Right ventricle myocardium inferior (tissue), 1 donor: ENCODE results near the gene HTR3D. TPM values are rescaled to one million over a fixed set of nuclear protein-coding genes. Genes with fewer than 3 reads are reported as not detected.
"Not testable (repeated sequence)": the region's sequence is repeated elsewhere in the genome, so short reads cannot be mapped to it uniquely, and the experiment has no call there.

Experiments
- ATAC-seq: fragments of 200-7000 bp; cut with Tn5 transposase; one replicate; pipeline ENCODE4 v1.9.1; 2020; ENCODE audit warnings: mild to moderate bottlenecking, moderate library complexity
- DNase-seq: peaks from one replicate; pipeline ENCODE4 v3.0.0; 2021; ENCODE audit errors: missing footprints
- intact Hi-C: fragments of 100-400 bp; cut with DNase I; formaldehyde crosslinking; loops from one replicate; pipeline ENCODE4 v1.11.0; 2022
- total RNA-seq: library from RNA; stranded (reverse); fragmentation: NEBNext Ultra II Directional; extraction: Animal tissue kit (Norgen Biotek cat#: 25700); gene quantifications from one replicate; pipeline ENCODE4 v1.2.1, GENCODE V29; 2021
- donor health status: DM: no; HTN: yes; CAD: no; lungs with severe emphysema.

The HTR3D gene
- total RNA-seq, 1 donor from 2014 or later: not detected

DNA sequence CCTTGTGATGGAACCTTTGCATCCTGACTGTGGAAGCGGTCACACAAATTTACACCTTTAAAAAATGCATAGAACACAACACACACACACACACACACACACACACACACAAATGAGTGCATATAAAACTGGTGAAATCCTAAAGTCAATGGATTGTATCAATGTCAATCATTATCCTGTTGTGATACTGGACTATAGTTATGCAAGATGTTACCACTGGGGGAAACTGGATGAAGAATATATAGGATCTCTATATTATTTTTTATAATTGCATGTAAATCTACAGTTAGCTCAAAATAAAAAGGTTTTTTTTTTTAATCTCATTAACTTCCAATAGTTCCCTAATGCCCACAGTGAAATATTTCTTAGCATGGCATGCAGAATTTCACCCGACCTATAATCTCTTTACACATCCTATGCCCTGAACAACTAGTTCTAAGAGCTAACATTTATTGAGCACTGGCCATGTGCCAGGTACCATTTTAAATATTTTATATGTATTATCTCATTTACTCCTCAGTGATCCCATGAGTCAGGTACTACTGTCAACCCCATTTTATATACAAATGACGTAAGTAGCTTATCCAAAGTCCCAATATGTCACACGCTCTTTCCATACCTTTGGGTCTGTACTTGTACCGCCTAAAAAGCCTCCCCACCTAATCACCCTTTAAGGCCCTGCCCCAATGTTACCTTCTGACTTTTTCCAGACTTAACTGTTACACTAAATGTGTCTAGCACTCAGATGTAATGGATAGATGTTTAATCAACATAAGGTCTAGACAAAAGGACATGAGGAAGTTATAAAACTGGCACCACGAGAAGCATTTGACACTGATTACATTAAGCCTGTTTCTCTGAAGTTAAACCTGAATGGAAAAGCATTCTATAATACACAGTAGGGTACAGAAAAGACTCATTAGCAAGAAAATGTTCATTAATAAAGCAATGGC lies 19.3 kb upstream of the HTR3D start:
- intact Hi-C loops: loop anchor here (10.0 kb wide), 2 partner anchors 173 to 323 kb away; partner anchors contain the start of genes ABCF3 and FAM131A
- no peak for DNase-seq
- ATAC-seq: no peak

- no peak for DNase-seq
- ATAC-seq: peak; percentile 31
- intact Hi-C loops: loop anchor here (2.0 to 10.0 kb wide), 5 partner anchors 117 to 319 kb away; partner anchors contain the start of genes ABCF3 and FAM131A
Measured at GRCh38 chr3:184015381-184016019, 16.0 kb upstream of the HTR3D start.

DNA sequence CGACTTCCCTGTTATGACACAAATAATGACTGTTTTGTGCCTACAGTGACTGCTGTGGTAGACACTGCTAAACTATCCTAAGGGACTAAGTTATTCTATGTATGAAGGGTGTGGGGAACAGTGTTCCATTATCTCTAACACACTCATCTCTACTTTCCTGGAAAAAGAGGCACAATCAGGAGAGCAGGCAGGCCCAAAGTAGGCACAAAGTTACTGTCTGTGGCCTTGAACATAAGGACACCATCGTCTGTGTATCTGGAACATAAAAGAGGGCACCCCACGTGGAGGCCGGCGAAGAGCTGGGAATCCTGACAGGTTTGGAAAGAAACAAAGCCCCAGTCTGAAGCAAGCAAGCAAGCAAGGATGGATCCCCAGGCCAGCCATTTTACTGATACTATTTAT lies 15.4 kb upstream of the HTR3D start:
- DNase-seq (no peak), ATAC-seq (no peak)
- intact Hi-C loops: loop anchor here (2.0 to 10.0 kb wide), 5 partner anchors 116 to 319 kb away; partner anchors contain the start of genes ABCF3 and FAM131A

GRCh38 chr3:184016811-184017671 lies 14.5 kb upstream of the HTR3D start:
- ATAC-seq (peak; percentile 93), DNase-seq (peak; percentile 90)
- intact Hi-C loops: loop anchor here (2.0 to 10.0 kb wide), 5 partner anchors 115 to 318 kb away; partner anchors contain the start of genes ABCF3 and FAM131A

GRCh38 chr3:184017672-184018423 lies 13.7 kb upstream of the HTR3D start, which contains the start of gene ABCC5:
ABCC5 (minus strand) TSS chr3:184017884; CDS start chr3:184014392, 3,492 bp downstream.
- DNase-seq (peak; percentile 97), ATAC-seq (peak; percentile 99)
- intact Hi-C loops: loop anchor here (2.0 to 10.0 kb wide), 5 partner anchors 114 to 317 kb away; partner anchors contain the start of genes ABCF3 and FAM131A

DNA sequence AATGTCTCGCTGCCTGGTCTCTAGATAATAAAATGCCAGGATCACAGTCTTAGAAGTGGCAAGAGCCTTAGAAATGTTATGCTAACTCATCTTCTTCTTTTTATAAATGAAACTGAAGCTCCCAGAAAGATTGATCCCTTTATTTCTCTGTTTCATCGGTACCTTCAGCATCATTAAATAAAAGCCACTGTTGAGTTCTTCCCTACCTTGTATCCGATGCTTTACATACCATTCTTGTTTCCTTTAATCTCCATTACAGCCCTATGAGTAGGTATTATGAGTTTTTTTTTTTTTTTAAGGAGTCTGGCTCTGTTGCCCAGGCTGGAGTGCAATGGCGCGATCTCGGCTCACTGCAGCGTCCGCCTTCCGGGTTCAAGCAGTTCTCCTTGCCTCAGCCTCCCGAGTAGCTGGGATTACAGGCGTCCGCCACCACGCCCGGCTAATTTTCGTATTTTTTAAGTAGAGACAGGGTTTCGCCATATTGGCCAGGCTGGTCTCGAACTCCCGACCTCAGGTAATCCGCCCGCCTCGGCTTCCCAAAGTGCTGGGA lies 13.0 kb upstream of the HTR3D start:
- intact Hi-C loops: loop anchor here (5.0 to 10.0 kb wide), 4 partner anchors 114 to 316 kb away; partner anchors contain the start of genes ABCF3 and FAM131A
- ATAC-seq (no peak), DNase-seq (no peak)

DNA sequence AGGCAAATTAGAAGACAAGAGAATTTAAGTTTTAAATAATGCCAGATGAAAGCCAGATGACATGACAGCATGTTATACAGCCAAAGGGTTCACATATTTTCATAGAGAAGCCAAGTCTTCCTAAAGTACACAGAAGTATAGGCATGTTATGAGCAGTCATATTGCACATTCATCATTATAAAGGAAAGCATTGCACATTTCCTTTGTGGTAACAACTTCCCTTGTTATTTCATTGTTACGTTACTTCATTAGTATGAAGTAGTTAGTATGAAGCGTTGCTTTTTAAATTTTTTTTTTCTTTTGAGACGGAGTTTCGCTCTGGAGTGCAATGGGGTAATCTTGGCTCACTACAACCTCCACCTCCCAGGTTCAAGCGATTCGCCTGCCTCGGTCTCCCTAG lies 9.2 kb upstream of the HTR3D start:
- ATAC-seq (no peak), DNase-seq (no peak)
- intact Hi-C loops: no loop called here

- DNase-seq, ATAC-seq, intact Hi-C loops: not testable (repeated sequence)
Measured at GRCh38 chr3:184025256-184025655, 6.3 kb upstream of the HTR3D start.

- ATAC-seq, intact Hi-C loops, DNase-seq: not testable (repeated sequence)
Measured at GRCh38 chr3:184028275-184028890, 3.2 kb upstream of the HTR3D start.

GRCh38 chr3:184029443-184029842 lies 2.1 kb upstream of the HTR3D start:
- ATAC-seq (no peak), DNase-seq (no peak)
- intact Hi-C loops: no loop called here

DNA sequence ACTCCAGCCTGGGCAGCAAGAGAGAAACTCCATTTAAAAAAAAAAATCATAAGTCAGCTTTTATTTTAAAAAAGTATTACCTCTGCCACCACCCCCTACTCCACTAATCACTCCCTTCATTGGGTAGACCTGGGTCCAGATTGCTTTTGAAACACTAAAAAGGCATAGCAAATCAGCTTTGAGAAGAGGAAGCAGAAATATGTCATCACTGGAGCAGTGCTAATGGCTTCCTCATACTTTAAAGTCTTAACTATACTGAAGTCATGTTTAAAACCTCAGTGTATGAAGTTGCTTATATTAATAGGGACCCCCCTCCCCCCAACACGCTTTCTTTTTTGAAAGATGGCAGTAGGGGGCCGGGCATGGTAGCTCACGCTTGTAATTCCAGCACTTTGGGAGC lies 1.0 kb upstream of the HTR3D start:
- no peak for ATAC-seq
- intact Hi-C loops: no loop called here
- DNase-seq: no peak

- intact Hi-C loops: no loop called here
- no peak for ATAC-seq
- no peak for DNase-seq
Measured at GRCh38 chr3:184037816-184038215, 6.3 kb downstream of the HTR3D start.

- DNase-seq, ATAC-seq, intact Hi-C loops: not testable (repeated sequence)
Measured at GRCh38 chr3:184038307-184038706, 6.8 kb downstream of the HTR3D start.

GRCh38 chr3:184039414-184039813 lies 7.9 kb downstream of the HTR3D start:
- intact Hi-C loops: no loop called here
- ATAC-seq: no peak
- no peak for DNase-seq

DNA sequence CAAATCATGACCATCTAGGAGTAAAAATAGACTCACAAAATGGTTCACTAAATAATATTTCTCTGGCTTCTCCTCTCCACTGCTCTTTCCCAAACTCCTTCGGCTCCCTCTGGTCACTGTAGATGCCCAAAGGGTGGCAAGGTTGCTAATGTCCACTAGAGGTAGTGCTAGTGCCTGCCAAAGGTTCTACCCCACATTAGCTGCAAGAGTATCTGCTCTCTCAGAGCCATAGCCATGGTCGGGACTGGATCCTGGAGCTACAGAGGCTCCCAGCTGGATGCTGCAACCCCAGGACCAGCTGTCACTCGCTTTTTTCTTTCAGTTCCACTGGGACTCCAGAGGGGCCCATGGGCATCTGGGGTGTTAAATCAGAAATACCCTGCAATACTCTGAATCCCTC lies 8.5 kb downstream of the HTR3D start:
- intact Hi-C loops: no loop called here
- no peak for DNase-seq
- ATAC-seq: no peak

DNA sequence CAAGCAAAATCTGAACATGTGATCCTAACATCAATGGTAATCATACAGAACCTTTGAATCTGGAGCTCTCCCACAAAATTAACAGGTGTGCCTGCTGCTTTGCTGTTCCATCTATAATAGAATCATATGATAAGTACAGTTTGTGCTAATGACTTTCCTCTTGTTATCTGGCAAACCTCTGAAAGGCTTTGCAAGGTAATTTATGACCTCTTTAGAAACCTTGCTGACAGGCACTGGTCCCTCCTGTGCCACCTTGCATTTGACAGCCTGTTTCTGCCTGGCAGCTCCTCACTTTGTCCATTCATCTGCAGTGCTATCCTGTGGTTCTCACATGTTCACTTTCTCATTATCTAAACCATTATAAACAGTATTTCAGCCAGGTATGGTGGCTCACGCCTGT lies 11.1 kb downstream of the HTR3D start:
- DNase-seq (no peak), ATAC-seq (no peak)
- intact Hi-C loops: no loop called here

GRCh38 chr3:184045995-184046394 lies 14.5 kb downstream of the HTR3D start:
- no peak for ATAC-seq
- intact Hi-C loops: no loop called here

More at GRCh38 chr3:184045995-184046394, 14.5 kb downstream of the HTR3D start:
- DNase-seq: no peak
